ENCODE measurements around the gene AMN1. TPM values are rescaled to one million over a fixed set of nuclear protein-coding genes. Genes with fewer than 3 reads are reported as not detected.
"Not testable (repeated sequence)": the region's sequence is repeated elsewhere in the genome, so short reads cannot be mapped to it uniquely, and the experiment has no call there.

The AMN1 gene
- total RNA-seq, 1 donor from 2014 or later: 9.8 TPM

GRCh38 chr12:31765931-31766330 lies 37.1 kb upstream of the AMN1 start:
- no peak for DNase-seq (ENCODE audit: low read depth)
- TF ChIP-seq, protein P1, sequence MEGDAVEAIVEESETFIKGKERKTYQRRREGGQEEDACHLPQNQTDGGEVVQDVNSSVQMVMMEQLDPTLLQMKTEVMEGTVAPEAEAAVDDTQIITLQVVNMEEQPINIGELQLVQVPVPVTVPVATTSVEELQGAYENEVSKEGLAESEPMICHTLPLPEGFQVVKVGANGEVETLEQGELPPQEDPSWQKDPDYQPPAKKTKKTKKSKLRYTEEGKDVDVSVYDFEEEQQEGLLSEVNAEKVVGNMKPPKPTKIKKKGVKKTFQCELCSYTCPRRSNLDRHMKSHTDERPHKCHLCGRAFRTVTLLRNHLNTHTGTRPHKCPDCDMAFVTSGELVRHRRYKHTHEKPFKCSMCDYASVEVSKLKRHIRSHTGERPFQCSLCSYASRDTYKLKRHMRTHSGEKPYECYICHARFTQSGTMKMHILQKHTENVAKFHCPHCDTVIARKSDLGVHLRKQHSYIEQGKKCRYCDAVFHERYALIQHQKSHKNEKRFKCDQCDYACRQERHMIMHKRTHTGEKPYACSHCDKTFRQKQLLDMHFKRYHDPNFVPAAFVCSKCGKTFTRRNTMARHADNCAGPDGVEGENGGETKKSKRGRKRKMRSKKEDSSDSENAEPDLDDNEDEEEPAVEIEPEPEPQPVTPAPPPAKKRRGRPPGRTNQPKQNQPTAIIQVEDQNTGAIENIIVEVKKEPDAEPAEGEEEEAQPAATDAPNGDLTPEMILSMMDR (conservative IDR thresholded peaks at IDR 0.05; ENCODE audit: low read depth, low read length): no peak
- H3K4me3 ChIP-seq (ENCODE audit: low read depth, low read length): no peak overlapping the region

GRCh38 chr12:31759632-31760459 lies 31.0 kb upstream of the AMN1 start:
- no peak overlapping the region for H3K4me3 ChIP-seq (ENCODE audit: low read depth, low read length)
- no peak for DNase-seq (ENCODE audit: low read depth)
- TF ChIP-seq, protein P1 (conservative IDR thresholded peaks at IDR 0.05; ENCODE audit: low read depth, low read length): no peak

GRCh38 chr12:31758297-31758696 lies 29.5 kb upstream of the AMN1 start:
- not testable (repeated sequence) for H3K4me3 ChIP-seq (ENCODE audit: low read depth, low read length); DNase-seq (ENCODE audit: low read depth)

DNA sequence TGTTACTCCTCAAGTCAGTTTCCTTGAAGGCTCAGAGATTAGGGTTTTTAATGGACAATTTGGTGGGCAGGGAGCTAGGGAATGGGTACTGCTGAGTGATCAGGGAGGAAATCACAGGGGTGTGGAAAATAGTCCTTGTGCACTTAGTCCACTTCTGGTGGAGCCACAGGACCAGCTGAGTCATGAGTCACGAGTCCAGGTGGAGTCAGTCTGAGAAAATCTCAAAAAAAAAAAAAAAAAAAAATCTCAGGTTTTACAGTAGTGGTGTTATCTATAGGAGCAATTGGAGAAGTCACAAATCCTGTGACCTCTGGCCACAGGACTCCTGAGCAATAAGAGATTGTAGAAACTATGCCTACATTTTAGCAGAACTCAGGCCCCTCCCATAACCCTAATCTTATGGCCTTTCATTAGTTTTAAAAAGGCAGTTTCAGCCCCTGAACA lies 28.2 kb upstream of the AMN1 start:
- H3K4me3 ChIP-seq (ENCODE audit: low read depth, low read length): no peak overlapping the region
- TF ChIP-seq, protein P1 (conservative IDR thresholded peaks at IDR 0.05; ENCODE audit: low read depth, low read length): no peak
- no peak for DNase-seq (ENCODE audit: low read depth)

GRCh38 chr12:31752450-31752849 lies 23.6 kb upstream of the AMN1 start:
- no peak overlapping the region for H3K4me3 ChIP-seq (ENCODE audit: low read depth, low read length)
- TF ChIP-seq, protein P1 (conservative IDR thresholded peaks at IDR 0.05; ENCODE audit: low read depth, low read length): no peak
- DNase-seq (ENCODE audit: low read depth): no peak

GRCh38 chr12:31751085-31751484 lies 22.3 kb upstream of the AMN1 start:
- no peak overlapping the region for H3K4me3 ChIP-seq (ENCODE audit: low read depth, low read length)
- TF ChIP-seq, protein P1 (conservative IDR thresholded peaks at IDR 0.05; ENCODE audit: low read depth, low read length): no peak
- DNase-seq (ENCODE audit: low read depth): no peak

DNA sequence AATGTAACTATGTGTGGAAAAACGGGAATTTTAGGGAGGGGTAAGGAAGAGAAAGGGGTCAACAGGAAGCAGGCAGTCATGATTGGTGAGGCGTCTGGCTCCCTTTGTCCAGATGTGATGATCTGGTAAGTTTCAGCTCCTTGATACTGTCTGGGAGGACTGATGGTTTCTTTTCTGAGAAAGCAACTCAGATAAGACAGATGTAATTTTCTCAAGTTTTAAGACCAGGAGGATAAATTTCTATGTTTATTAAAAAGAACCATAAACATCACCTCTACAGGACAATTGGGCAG lies 21.9 kb upstream of the AMN1 start:
- no peak overlapping the region for H3K4me3 ChIP-seq (ENCODE audit: low read depth, low read length)
- no peak for DNase-seq (ENCODE audit: low read depth)
- TF ChIP-seq, protein P1 (conservative IDR thresholded peaks at IDR 0.05; ENCODE audit: low read depth, low read length): no peak
